ENCODE measurements around the gene ZSWIM6. TPM values are rescaled to one million over a fixed set of nuclear protein-coding genes. Genes with fewer than 3 reads are reported as not detected.

Gene ZSWIM6
- total RNA-seq, 1 experiment from 2014 or later: 10.8 TPM

- DNase-seq (ENCODE audit: low read depth, low spot score) (no peak), ATAC-seq (no peak)
- intact Hi-C loops (cut with micrococcal nuclease; ENCODE audit: unreplicated experiment) (no loop called here), in situ Hi-C loops (cut with HindIII; ENCODE audit: low pct_unique_long_range_greater_than_20kb, low sequenced_read_pairs) (no loop called here)
- Histone ChIP-seq H3K27me3 (ENCODE audit: control insufficient read depth, insufficient read depth, low read length) (no peaks in the 10 kb centered on the region), H3K4me1 (ENCODE audit: control insufficient read depth, insufficient read depth, low read length) (no peaks in the 10 kb centered on the region), H3K4me3 (ENCODE audit: low read depth in 2 of 2, low read length in 2 of 2) (no peak overlapping the region), H3K9me3 (ENCODE audit: control insufficient read depth, insufficient read depth, low read depth, low read length) (no peaks in the 10 kb centered on the region), H3K36me3 (ENCODE audit: control insufficient read depth, insufficient read depth, low read length) (no peaks in the 10 kb centered on the region), H3K27ac (ENCODE audit: low read length) (no peak overlapping the region)
- no peak for TF ChIP-seq TCF7L2 (IDR thresholded peaks at IDR 0.05; ENCODE audit: low read depth, low read length)
- BruUV-seq (replicated peaks): no TSS peak
- POLR2A ChIA-PET: no interaction called here
- CTCF ChIA-PET: no interaction called here
These were observed 65.2 kb downstream of the ZSWIM6 start for GRCh38 chr5:61397238-61397637.

- Histone ChIP-seq H3K4me1 (ENCODE audit: control insufficient read depth, insufficient read depth, low read length) (no peaks in the 10 kb centered on the region), H3K36me3 (ENCODE audit: control insufficient read depth, insufficient read depth, low read length) (no peaks in the 10 kb centered on the region), H3K27ac (ENCODE audit: low read length) (no peak overlapping the region), H3K27me3 (ENCODE audit: control insufficient read depth, insufficient read depth, low read length) (no peaks in the 10 kb centered on the region), H3K4me3 (ENCODE audit: low read depth in 2 of 2, low read length in 2 of 2) (no peak overlapping the region), H3K9me3 (ENCODE audit: control insufficient read depth, insufficient read depth, low read depth, low read length) (no peaks in the 10 kb centered on the region)
- in situ Hi-C loops (cut with HindIII; ENCODE audit: low pct_unique_long_range_greater_than_20kb, low sequenced_read_pairs): no loop called here
- ChIA-PET CTCF (no interaction called here), POLR2A (no interaction called here)
- intact Hi-C loops (cut with micrococcal nuclease; ENCODE audit: unreplicated experiment): no loop called here
- BruUV-seq (replicated peaks): no TSS peak
- no peak for ATAC-seq
- no peak for DNase-seq (ENCODE audit: low read depth, low spot score)
- TF ChIP-seq POLR2AphosphoS5 (IDR thresholded peaks at IDR 0.05; ENCODE audit: low read depth, low read length): no peak
- no peak for TF ChIP-seq TCF7L2 (IDR thresholded peaks at IDR 0.05; ENCODE audit: low read depth, low read length)
- TF ChIP-seq SIN3A (IDR thresholded peaks at IDR 0.05; ENCODE audit: borderline replicate concordance, insufficient read depth, low read depth, low read length): no peak
- no peak for TF ChIP-seq REST (IDR thresholded peaks at IDR 0.05; ENCODE audit: insufficient read depth in 1 of 2, low read depth in 2 of 2, low read length in 1 of 2)
- no peak for TF ChIP-seq CTCF (IDR thresholded peaks at IDR 0.05)
These were observed 65.9 kb downstream of the ZSWIM6 start for GRCh38 chr5:61397937-61398336.

- H3K4me1 ChIP-seq (ENCODE audit: control insufficient read depth, insufficient read depth, low read length): no peaks in the 10 kb centered on the region
- ChIA-PET POLR2A (no interaction called here), CTCF (no interaction called here)
- no peak overlapping the region for H3K4me3 ChIP-seq (ENCODE audit: low read depth in 2 of 2, low read length in 2 of 2)
- intact Hi-C loops (cut with micrococcal nuclease; ENCODE audit: unreplicated experiment) (no loop called here), in situ Hi-C loops (cut with HindIII; ENCODE audit: low pct_unique_long_range_greater_than_20kb, low sequenced_read_pairs) (no loop called here)
- no peak for ATAC-seq
- no peak for DNase-seq (ENCODE audit: low read depth, low spot score)
- no TSS peak for BruUV-seq (replicated peaks)
- H3K27ac ChIP-seq (ENCODE audit: low read length): no peak overlapping the region
- H3K27me3 ChIP-seq (ENCODE audit: control insufficient read depth, insufficient read depth, low read length): no peaks in the 10 kb centered on the region
- no peaks in the 10 kb centered on the region for H3K9me3 ChIP-seq (ENCODE audit: control insufficient read depth, insufficient read depth, low read depth, low read length)
- TF ChIP-seq TCF7L2 (IDR thresholded peaks at IDR 0.05; ENCODE audit: low read depth, low read length): no peak
- TF ChIP-seq REST (IDR thresholded peaks at IDR 0.05; ENCODE audit: insufficient read depth in 1 of 2, low read depth in 2 of 2, low read length in 1 of 2): no peak
- TF ChIP-seq SIN3A (IDR thresholded peaks at IDR 0.05; ENCODE audit: borderline replicate concordance, insufficient read depth, low read depth, low read length): no peak
- no peak for TF ChIP-seq POLR2AphosphoS5 (IDR thresholded peaks at IDR 0.05; ENCODE audit: low read depth, low read length)
- TF ChIP-seq CTCF (IDR thresholded peaks at IDR 0.05): no peak
- H3K36me3 ChIP-seq (ENCODE audit: control insufficient read depth, insufficient read depth, low read length): no peaks in the 10 kb centered on the region
These were observed 66.4 kb downstream of the ZSWIM6 start for GRCh38 chr5:61398440-61398839.
